ENCODE measurements around the gene RBMS3. TPM values are rescaled to one million over a fixed set of nuclear protein-coding genes. Genes with fewer than 3 reads are reported as not detected.

Gene RBMS3
- polyA plus RNA-seq, 3 donors from 2014 or later: not detected

DNA sequence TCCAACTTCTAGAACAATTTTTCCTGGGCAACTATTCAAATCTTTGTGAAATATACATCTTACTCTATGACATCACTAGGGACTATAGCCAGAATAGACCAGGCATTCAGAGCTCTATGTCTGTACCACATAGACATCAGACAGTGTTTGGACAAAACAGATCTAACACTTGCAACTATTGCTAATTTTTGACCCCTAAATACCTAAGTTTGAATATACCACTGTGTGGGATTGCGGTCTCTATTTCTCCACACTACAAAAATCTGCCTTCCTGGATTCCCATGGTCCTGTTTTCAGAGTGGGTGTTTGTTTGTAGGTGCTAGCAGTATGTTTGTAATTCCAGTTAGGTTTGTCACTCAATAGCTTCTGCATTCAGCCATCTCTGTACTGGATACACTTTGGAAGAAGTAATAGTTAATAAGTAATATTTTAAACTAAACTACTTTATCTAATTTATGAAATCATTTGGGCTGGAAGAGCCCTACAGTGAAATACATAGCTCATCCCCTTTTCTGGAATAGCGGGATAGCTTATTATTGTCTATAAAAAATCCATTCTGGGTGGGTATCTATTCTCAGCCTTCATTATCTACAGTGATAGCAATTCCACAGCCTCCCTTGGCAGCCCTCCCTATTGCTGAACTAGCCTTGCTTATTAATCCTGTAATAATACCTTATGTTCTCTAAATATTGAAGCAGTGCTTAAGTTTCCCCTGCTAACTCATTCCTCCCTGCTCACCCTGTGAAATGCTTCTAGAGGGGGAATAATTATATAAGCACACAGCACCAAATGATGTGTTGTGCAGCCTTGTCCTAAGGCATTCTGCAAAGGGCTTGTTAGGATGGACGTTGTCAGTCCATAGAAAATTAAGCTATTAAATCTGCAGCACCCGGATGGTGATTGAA lies 49.4 kb downstream of the RBMS3 start:
- Mint-ChIP-seq H3K4me1 (no peaks in the 10 kb centered on the region), H3K36me3 (no peaks in the 10 kb centered on the region), H3K4me3 (no peak overlapping the region)

DNA sequence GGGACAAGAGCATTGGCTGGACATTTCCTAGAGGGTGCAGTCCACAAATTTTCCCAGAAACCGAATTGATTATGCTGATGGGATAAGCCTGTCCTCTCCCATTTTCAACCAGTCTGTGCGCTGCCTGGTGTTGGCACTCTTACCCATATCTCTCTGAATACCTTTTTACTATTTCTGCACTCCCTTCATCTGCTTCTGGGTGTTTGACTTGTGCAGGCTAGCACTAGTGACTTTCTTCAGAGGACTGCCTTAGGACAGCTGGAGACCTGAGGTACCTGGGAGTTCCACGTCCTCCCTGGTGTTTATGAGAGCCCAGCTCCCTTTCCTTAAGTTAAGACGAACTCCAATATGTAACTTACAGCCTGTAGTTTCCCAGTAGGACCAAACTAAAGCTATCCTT lies 50.2 kb downstream of the RBMS3 start:
- Mint-ChIP-seq H3K27me3 (ENCODE audit: low read depth in 3 of 3) (peaks cover 0 to 1% (median 0%) of the 10 kb centered on the region in 3 donors), H3K27ac (no peak overlapping the region), H3K4me3 (no peak overlapping the region), H3K4me1 (no peaks in the 10 kb centered on the region), H3K36me3 (no peaks in the 10 kb centered on the region), H3K9me3 (peaks cover 0 to 6% (median 3%) of the 10 kb centered on the region in 6 donors)
- no peak for DNase-seq

More for the DNA sequence above, 49.4 kb downstream of the RBMS3 start:
- DNase-seq: no peak
- Mint-ChIP-seq H3K27ac (no peak overlapping the region), H3K9me3 (peaks cover 0 to 6% (median 3%) of the 10 kb centered on the region in 6 donors), H3K27me3 (ENCODE audit: low read depth in 3 of 3) (peaks cover 0 to 1% (median 0%) of the 10 kb centered on the region in 3 donors)

DNA sequence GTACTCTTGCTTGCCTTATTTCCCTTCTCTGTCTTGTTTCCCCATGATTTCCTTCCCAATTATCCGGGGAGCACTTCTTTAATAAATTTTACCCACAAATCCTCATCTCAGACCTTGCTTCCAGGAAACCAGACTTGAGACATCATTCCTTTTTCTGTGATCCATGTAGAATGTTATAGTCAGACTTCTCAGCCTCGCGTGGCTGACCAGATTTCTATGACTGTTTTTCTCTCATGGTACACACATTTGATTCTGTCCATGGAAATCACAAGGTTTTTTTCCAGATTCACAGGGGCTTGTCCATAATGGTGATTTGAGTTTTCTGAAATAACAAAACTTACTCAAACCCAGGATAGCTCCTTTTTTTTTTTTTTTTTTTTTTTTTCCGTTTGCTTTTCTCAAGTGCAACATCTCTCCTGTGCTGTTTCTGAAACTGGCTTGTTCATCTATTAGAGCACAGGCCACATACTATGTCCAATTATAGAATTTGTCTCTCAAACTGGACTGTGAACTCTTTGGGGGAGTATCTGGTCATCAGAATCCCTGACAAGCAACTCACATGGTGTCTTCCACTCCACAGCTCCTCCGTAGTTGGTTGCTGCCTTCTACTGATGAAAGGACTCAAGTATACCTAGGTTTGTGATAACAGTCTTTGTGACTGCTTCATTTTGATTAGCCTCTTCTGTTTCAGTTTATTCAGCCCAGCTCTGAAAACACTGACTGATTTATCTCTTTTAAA lies 50.8 kb downstream of the RBMS3 start:
- Mint-ChIP-seq H3K9me3 (peaks cover 0 to 6% (median under 1%) of the 10 kb centered on the region in 6 donors), H3K4me1 (no peaks in the 10 kb centered on the region), H3K27ac (no peak overlapping the region), H3K36me3 (no peaks in the 10 kb centered on the region), H3K27me3 (ENCODE audit: low read depth in 3 of 3) (peaks cover 0 to 1% (median 0%) of the 10 kb centered on the region in 3 donors), H3K4me3 (no peak overlapping the region)
- no peak for DNase-seq

DNA sequence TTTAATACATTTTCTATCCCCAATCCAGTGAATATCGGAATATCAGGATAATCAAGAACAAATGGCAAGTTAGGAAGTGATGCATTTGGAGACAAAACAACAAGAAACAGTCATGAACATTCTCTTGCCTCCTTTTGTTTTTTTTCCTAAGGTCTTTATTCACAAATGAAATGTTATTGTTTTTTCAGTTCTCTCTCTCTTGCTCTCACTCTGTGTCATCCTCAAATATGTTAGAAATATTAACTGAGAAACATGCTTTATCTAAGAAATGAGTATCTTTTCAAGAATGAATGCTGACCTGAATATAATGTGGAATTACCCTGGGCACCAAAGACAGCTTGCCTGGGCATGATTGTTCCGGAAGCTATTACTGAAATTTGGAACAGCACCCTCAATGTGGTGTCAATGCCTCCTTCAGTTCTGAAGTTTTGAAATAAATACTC lies 51.3 kb downstream of the RBMS3 start:
- Mint-ChIP-seq H3K36me3 (no peaks in the 10 kb centered on the region), H3K4me3 (no peak overlapping the region), H3K27ac (no peak overlapping the region), H3K9me3 (peaks cover 0 to 4% (median under 1%) of the 10 kb centered on the region in 6 donors), H3K4me1 (no peaks in the 10 kb centered on the region), H3K27me3 (ENCODE audit: low read depth in 3 of 3) (peaks cover 0 to 1% (median 0%) of the 10 kb centered on the region in 3 donors)
- DNase-seq: no peak

DNA sequence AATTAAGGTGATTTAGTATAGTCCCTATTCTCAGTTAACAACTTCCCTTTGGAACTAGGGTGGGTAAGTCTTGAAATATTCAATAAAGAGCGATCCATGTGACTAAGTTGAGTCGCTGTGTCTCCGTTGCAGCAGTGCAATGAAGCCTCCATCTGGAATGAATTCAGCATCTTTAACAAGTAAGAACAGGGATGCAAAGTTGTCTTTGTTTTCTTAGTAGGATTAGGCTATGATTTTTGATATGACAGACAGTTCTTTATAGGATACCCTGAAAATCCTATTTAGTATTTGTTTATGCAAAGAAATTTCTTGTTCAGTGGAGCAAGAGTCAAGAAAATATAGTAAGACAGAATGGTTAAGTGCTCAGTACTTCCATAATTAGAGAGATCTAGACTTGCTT lies 52.7 kb downstream of the RBMS3 start:
- Mint-ChIP-seq H3K36me3 (no peaks in the 10 kb centered on the region), H3K9me3 (peaks cover 0 to 4% (median 2%) of the 10 kb centered on the region in 6 donors)

DNA sequence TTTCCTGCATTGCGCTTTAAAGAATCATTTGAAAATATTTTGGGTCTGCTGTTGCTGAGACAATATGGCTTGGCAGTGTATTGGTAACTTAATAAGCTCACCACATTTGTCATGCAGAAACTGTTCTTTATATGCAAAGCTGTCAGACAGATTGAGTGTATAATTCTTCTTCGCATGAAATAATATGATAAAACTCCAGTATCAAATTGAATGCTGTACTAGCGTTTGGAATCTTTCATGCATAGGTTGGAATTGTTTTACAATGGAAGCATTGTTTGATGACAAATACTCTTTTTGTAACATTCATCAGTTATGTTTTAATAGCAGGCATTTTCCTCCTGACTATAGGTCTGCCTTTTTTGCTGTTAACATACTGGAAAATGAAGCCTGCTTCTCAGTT lies 53.8 kb downstream of the RBMS3 start:
- no peaks in the 10 kb centered on the region for H3K4me1 Mint-ChIP-seq
- DNase-seq: no peak
- H3K9me3 Mint-ChIP-seq: peaks cover 0 to 4% (median 2%) of the 10 kb centered on the region in 6 donors
- no peak overlapping the region for H3K4me3 Mint-ChIP-seq
- no peak overlapping the region for H3K27ac Mint-ChIP-seq
- H3K36me3 Mint-ChIP-seq: no peaks in the 10 kb centered on the region
- H3K27me3 Mint-ChIP-seq (ENCODE audit: low read depth in 3 of 3): peaks cover 0 to 1% (median 0%) of the 10 kb centered on the region in 3 donors

More for the DNA sequence above, 52.7 kb downstream of the RBMS3 start:
- Mint-ChIP-seq H3K27ac (no peak overlapping the region), H3K4me3 (no peak overlapping the region), H3K4me1 (no peaks in the 10 kb centered on the region), H3K27me3 (ENCODE audit: low read depth in 3 of 3) (peaks cover 0 to 1% (median 0%) of the 10 kb centered on the region in 3 donors)
- DNase-seq: no peak

DNA sequence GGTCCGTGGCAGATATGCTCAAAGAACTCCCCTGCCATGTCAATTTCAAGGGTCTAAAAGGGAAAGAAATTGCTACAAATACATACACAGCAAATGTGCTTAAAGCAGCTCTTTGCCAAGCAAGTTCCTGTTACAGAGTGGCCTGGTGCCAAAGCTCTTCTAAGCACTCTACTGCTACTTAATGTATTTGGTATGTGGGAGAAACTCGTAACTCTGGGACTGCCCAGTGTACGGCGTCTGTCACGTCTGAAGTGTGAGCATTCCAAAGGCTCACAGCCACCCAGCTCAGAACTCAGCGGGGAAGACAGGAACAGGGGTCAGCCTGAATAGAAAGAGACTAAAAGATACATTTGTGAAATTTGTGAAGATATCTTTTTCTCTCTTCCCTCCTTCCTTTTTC lies 54.6 kb downstream of the RBMS3 start:
- no peak overlapping the region for H3K4me3 Mint-ChIP-seq
- H3K27ac Mint-ChIP-seq: no peak overlapping the region
- H3K36me3 Mint-ChIP-seq: no peaks in the 10 kb centered on the region
- peaks cover 0 to 4% (median 2%) of the 10 kb centered on the region in 6 donors for H3K9me3 Mint-ChIP-seq
- peaks cover 0 to 1% (median 0%) of the 10 kb centered on the region in 3 donors for H3K27me3 Mint-ChIP-seq (ENCODE audit: low read depth in 3 of 3)
- DNase-seq: no peak
- no peaks in the 10 kb centered on the region for H3K4me1 Mint-ChIP-seq

DNA sequence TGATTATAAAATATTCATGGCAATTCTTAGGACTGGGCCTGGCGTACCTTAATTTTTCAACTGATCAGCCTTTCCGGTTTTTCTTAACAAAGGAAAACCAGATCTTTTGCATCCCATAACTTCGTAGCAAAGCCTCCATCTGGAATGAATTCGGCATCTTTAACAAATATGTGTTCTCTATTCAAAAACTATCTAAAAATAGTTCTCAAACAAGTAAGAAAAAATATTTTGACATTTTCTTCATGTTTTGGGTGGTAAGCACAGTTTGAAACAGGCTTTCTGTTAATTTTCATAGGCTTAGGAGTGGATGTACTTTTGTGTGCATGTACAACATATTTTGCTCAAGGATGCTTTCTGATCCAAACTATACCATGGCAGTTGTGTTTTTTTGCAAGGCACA lies 55.1 kb downstream of the RBMS3 start:
- no peak overlapping the region for H3K27ac Mint-ChIP-seq
- DNase-seq: no peak
- H3K9me3 Mint-ChIP-seq: peaks cover 0 to 4% (median 2%) of the 10 kb centered on the region in 6 donors
- no peaks in the 10 kb centered on the region for H3K4me1 Mint-ChIP-seq
- peaks cover 0 to 1% (median 0%) of the 10 kb centered on the region in 3 donors for H3K27me3 Mint-ChIP-seq (ENCODE audit: low read depth in 3 of 3)
- H3K4me3 Mint-ChIP-seq: no peak overlapping the region
- H3K36me3 Mint-ChIP-seq: no peaks in the 10 kb centered on the region

- no peaks in the 10 kb centered on the region for H3K4me1 Mint-ChIP-seq
- H3K27me3 Mint-ChIP-seq (ENCODE audit: low read depth in 3 of 3): no peaks in the 10 kb centered on the region
- no peaks in the 10 kb centered on the region for H3K36me3 Mint-ChIP-seq
- no peak overlapping the region for H3K27ac Mint-ChIP-seq
- no peak for DNase-seq
- no peak overlapping the region for H3K4me3 Mint-ChIP-seq
- H3K9me3 Mint-ChIP-seq: peaks cover 0 to 7% (median 0%) of the 10 kb centered on the region in 6 donors
Observed at GRCh38 chr3:29337565-29337964, 56.7 kb downstream of the RBMS3 start.

DNA sequence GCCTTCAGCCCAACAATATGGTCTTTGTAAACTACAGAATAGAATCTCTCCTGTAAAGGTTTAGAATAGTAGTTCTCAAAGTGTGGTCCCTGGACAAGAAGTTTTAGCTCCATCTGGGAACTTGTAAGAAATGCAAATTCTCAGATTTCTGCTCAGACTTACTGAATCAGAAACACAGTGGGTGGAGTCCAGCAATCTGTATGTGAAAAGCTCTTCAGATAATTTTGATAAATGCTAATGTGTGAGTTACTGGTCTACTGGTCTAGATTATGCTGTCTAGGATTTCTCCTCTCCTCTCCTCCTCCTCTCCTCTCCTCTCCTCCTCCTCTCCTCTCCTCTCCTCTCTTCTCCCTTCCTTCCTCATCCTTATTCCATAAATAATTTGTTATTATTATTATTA lies 57.5 kb downstream of the RBMS3 start:
- Mint-ChIP-seq H3K9me3 (peaks cover 0 to 7% (median 0%) of the 10 kb centered on the region in 6 donors), H3K4me1 (no peaks in the 10 kb centered on the region)

GRCh38 chr3:29339016-29339833 lies 58.4 kb downstream of the RBMS3 start:
- Mint-ChIP-seq H3K27me3 (ENCODE audit: low read depth in 3 of 3) (no peaks in the 10 kb centered on the region), H3K9me3 (peaks cover 0 to 7% (median 0%) of the 10 kb centered on the region in 6 donors), H3K4me3 (no peak overlapping the region), H3K4me1 (no peaks in the 10 kb centered on the region), H3K27ac (no peak overlapping the region), H3K36me3 (no peaks in the 10 kb centered on the region)
- DNase-seq: no peak

More for the DNA sequence above, 57.5 kb downstream of the RBMS3 start:
- no peak for DNase-seq
- Mint-ChIP-seq H3K36me3 (no peaks in the 10 kb centered on the region), H3K27me3 (ENCODE audit: low read depth in 3 of 3) (no peaks in the 10 kb centered on the region), H3K4me3 (no peak overlapping the region), H3K27ac (no peak overlapping the region)

DNA sequence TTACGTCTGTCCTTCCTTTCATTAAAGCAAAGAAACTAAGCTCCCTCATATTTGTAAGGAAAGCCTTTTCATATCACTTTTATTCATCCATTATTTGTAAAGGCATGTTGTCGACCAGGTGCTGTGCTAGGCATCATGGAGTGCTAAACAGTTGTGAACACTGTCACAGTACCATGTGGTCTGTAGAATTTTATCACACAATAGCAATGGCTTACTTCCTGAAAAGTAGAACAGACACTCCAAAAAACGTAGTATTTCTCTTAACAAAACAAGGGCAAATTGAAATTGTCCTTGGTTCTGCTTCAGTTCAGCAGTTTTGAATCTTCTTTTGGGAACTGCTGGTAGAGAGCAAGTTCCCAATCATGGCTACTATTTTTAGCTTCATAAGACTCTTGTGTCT lies 63.3 kb downstream of the RBMS3 start:
- H3K27me3 Mint-ChIP-seq (ENCODE audit: low read depth in 3 of 3): no peaks in the 10 kb centered on the region
- H3K27ac Mint-ChIP-seq: no peak overlapping the region
- H3K4me3 Mint-ChIP-seq: no peak overlapping the region
- no peaks in the 10 kb centered on the region for H3K36me3 Mint-ChIP-seq
- no peak for DNase-seq
- no peaks in the 10 kb centered on the region for H3K4me1 Mint-ChIP-seq
- H3K9me3 Mint-ChIP-seq: peaks cover 0 to 12% (median 2%) of the 10 kb centered on the region in 6 donors

- peaks cover 0 to 17% (median 3%) of the 10 kb centered on the region in 6 donors for H3K9me3 Mint-ChIP-seq
- no peak overlapping the region for H3K4me3 Mint-ChIP-seq
- H3K36me3 Mint-ChIP-seq: no peaks in the 10 kb centered on the region
- H3K27ac Mint-ChIP-seq: no peak overlapping the region
- no peaks in the 10 kb centered on the region for H3K4me1 Mint-ChIP-seq
- DNase-seq: no peak
- no peaks in the 10 kb centered on the region for H3K27me3 Mint-ChIP-seq (ENCODE audit: low read depth in 3 of 3)
Observed at GRCh38 chr3:29344935-29345334, 64.1 kb downstream of the RBMS3 start.
